AG10803 (cell line): ENCODE results near the gene COMMD3.

Experiments used
- DNase-seq: peaks from one replicate; pipeline ENCODE4 v3.0.0; 2010; ENCODE audit warnings: low read depth
- H3K4me3 ChIP-seq: 2 replicates; pipeline ENCODE4 v1.5.1; 2011; ENCODE audit warnings: mild to moderate bottlenecking, low read length, control low read depth
- CTCF ChIP-seq: conservative IDR thresholded peaks from 2 replicates; pipeline ENCODE4 v1.5.1; 2011; ENCODE audit warnings: mild to moderate bottlenecking, low read length, control low read depth, inconsistent platforms

Gene COMMD3

GRCh38 chr10:22310928-22311327 is 5.3 kb upstream of the COMMD3 start:
- H3K4me3 ChIP-seq: no peak overlapping the region
- TF ChIP-seq CTCF: no peak
- DNase-seq: no peak

- TF ChIP-seq CTCF: no peak
- DNase-seq: no peak
- no peak overlapping the region for H3K4me3 ChIP-seq
These were observed 1.3 kb upstream of the COMMD3 start for GRCh38 chr10:22314852-22315251.

- H3K4me3 ChIP-seq: peak overlapping the region; percentile 84
- no peak for TF ChIP-seq CTCF
- DNase-seq: no peak
These were observed 518 bp upstream of the COMMD3 start for GRCh38 chr10:22315455-22316285.

GRCh38 chr10:22317076-22317370 is 835 bp downstream of the COMMD3 start:
- no peak for TF ChIP-seq CTCF
- DNase-seq: no peak
- peak overlapping the region; percentile 84 for H3K4me3 ChIP-seq

GRCh38 chr10:22317771-22318565 is 1.8 kb downstream of the COMMD3 start:
- DNase-seq: no peak
- no peak overlapping the region for H3K4me3 ChIP-seq

GRCh38 chr10:22318772-22319171 is 2.6 kb downstream of the COMMD3 start:
- DNase-seq: no peak
- H3K4me3 ChIP-seq: no peak overlapping the region
- no peak for TF ChIP-seq CTCF

More at GRCh38 chr10:22317771-22318565, 1.8 kb downstream of the COMMD3 start:
- no peak for TF ChIP-seq CTCF

GRCh38 chr10:22319547-22319979 is 3.4 kb downstream of the COMMD3 start:
- no peak for TF ChIP-seq CTCF
- H3K4me3 ChIP-seq: peak overlapping the region; percentile 58
- DNase-seq: no peak
